ENCODE results near the gene ZNF574.

ZNF574 gene

GRCh38 chr19:42051166-42052115 lies 24.5 kb upstream of the ZNF574 start:
- TF ChIP-seq ZNF274 (IDR thresholded peaks at IDR 0.05; ENCODE audit: low read depth, low read length) = no peak
- no peak overlapping the region for H3K4me3 ChIP-seq (ENCODE audit: low read length)

- no peak overlapping the region for H3K4me3 ChIP-seq (ENCODE audit: low read length)
- no peak for TF ChIP-seq ZNF274 (IDR thresholded peaks at IDR 0.05; ENCODE audit: low read depth, low read length)
Observed at GRCh38 chr19:42052241-42052863, 23.6 kb upstream of the ZNF574 start.

GRCh38 chr19:42053037-42053935 lies 22.7 kb upstream of the ZNF574 start:
- H3K4me3 ChIP-seq (ENCODE audit: low read length) = no peak overlapping the region
- TF ChIP-seq ZNF274 (IDR thresholded peaks at IDR 0.05; ENCODE audit: low read depth, low read length) = no peak

GRCh38 chr19:42054205-42054604 lies 21.8 kb upstream of the ZNF574 start:
- H3K4me3 ChIP-seq (ENCODE audit: low read length) = no peak overlapping the region
- no peak for TF ChIP-seq ZNF274 (IDR thresholded peaks at IDR 0.05; ENCODE audit: low read depth, low read length)

GRCh38 chr19:42057846-42058245 lies 18.1 kb upstream of the ZNF574 start:
- no peak overlapping the region for H3K4me3 ChIP-seq (ENCODE audit: low read length)
- TF ChIP-seq ZNF274 (IDR thresholded peaks at IDR 0.05; ENCODE audit: low read depth, low read length) = no peak

- no peak for TF ChIP-seq ZNF274 (IDR thresholded peaks at IDR 0.05; ENCODE audit: low read depth, low read length)
- H3K4me3 ChIP-seq (ENCODE audit: low read length) = no peak overlapping the region
Observed at GRCh38 chr19:42059196-42059595, 16.8 kb upstream of the ZNF574 start.

GRCh38 chr19:42060117-42060516 lies 15.8 kb upstream of the ZNF574 start:
- no peak for TF ChIP-seq ZNF274 (IDR thresholded peaks at IDR 0.05; ENCODE audit: low read depth, low read length)
- H3K4me3 ChIP-seq (ENCODE audit: low read length) = no peak overlapping the region

- H3K4me3 ChIP-seq (ENCODE audit: low read length) = no peak overlapping the region
- no peak for TF ChIP-seq ZNF274 (IDR thresholded peaks at IDR 0.05; ENCODE audit: low read depth, low read length)
Observed at GRCh38 chr19:42062381-42062780, 13.6 kb upstream of the ZNF574 start.

GRCh38 chr19:42064432-42064831 lies 11.5 kb upstream of the ZNF574 start:
- H3K4me3 ChIP-seq (ENCODE audit: low read length) = no peak overlapping the region
- TF ChIP-seq ZNF274 (IDR thresholded peaks at IDR 0.05; ENCODE audit: low read depth, low read length) = no peak

- H3K4me3 ChIP-seq (ENCODE audit: low read length) = no peak overlapping the region
- no peak for TF ChIP-seq ZNF274 (IDR thresholded peaks at IDR 0.05; ENCODE audit: low read depth, low read length)
Observed at GRCh38 chr19:42065051-42065450, 10.9 kb upstream of the ZNF574 start.

- TF ChIP-seq ZNF274 (IDR thresholded peaks at IDR 0.05; ENCODE audit: low read depth, low read length) = no peak
- H3K4me3 ChIP-seq (ENCODE audit: low read length) = no peak overlapping the region
Observed at GRCh38 chr19:42065511-42065910, 10.5 kb upstream of the ZNF574 start.

GRCh38 chr19:42066075-42066754 lies 9.8 kb upstream of the ZNF574 start:
- H3K4me3 ChIP-seq (ENCODE audit: low read length) = no peak overlapping the region
- TF ChIP-seq ZNF274 (IDR thresholded peaks at IDR 0.05; ENCODE audit: low read depth, low read length) = no peak

GRCh38 chr19:42067315-42067888 lies 8.6 kb upstream of the ZNF574 start:
- no peak for TF ChIP-seq ZNF274 (IDR thresholded peaks at IDR 0.05; ENCODE audit: low read depth, low read length)
- no peak overlapping the region for H3K4me3 ChIP-seq (ENCODE audit: low read length)

Measured in GM08714 (cell line).